Measurements from ENCODE around the gene SLC44A4. TPM values are rescaled to one million over a fixed set of nuclear protein-coding genes. Genes with fewer than 3 reads are reported as not detected.
A peak's percentile ranks its signal among the peaks of the same experiment; 100 is the strongest.

SLC44A4 gene
- total and polyA plus RNA-seq, 9 of the 15 experiments (the other 6 are each of a cell fraction or from before 2014, with no cell fraction given): 7.9 to 18.6 (median 11.2) TPM

- DNase-seq (ENCODE audit: extremely low read depth in 1 of 4, low spot score in 3 of 4) (peak in 1 of 4 experiments; percentile 49), FAIRE-seq (no peak), ATAC-seq (no peak)
- Histone ChIP-seq H3K4me1 (replicated peaks in 1 of 2; ENCODE audit: control insufficient read depth in 2 of 2, insufficient read depth in 2 of 2, low read length in 2 of 2) (peaks cover 43 to 47% of the 10 kb centered on the region in 2 experiments), H4K20me1 (replicated peaks; ENCODE audit: control insufficient read depth, insufficient read depth, low read length) (peaks cover 16% of the 10 kb centered on the region), H3K36me3 (ENCODE audit: control insufficient read depth, insufficient read depth, low read length) (peaks cover 23% of the 10 kb centered on the region), H3K9me1 (ENCODE audit: control insufficient read depth, insufficient read depth, low read length) (no peaks in the 10 kb centered on the region), H3K9me3 (replicated peaks; ENCODE audit: control insufficient read depth, insufficient read depth, low read depth, low read length) (no peaks in the 10 kb centered on the region), H3K27me3 (ENCODE audit: control insufficient read depth in 2 of 2, insufficient read depth in 2 of 2, low read length in 2 of 2) (no peaks in the 10 kb centered on the region), H3K4me2 (ENCODE audit: insufficient read depth, low read length) (peak overlapping the region; percentile 89), H3K27ac (ENCODE audit: extremely low read depth, low read depth, low read length) (peak overlapping the region; percentile 57), H3K4me3 (no peak overlapping the region), H3K79me2 (ENCODE audit: control insufficient read depth, insufficient read depth, low read length) (peaks cover 66% of the 10 kb centered on the region), H2AFZ (ENCODE audit: low read depth, low read length) (0 out of 2 replicates have a peak overlapping the region, but pooled peaks have one; percentile 10), H3K9ac (ENCODE audit: insufficient read depth in 1 of 2, low read depth in 2 of 2, low read length in 2 of 2) (peak overlapping the region; percentile 7 to 47; a peak in 3 of 4 replicates)
- POLR2A ChIA-PET: interaction anchor here (0.6 to 6.1 kb wide), 7 partner anchors 10 to 163 kb away, joined by 4 to 58 read pairs (median 4); partner anchors contain the start of genes C6orf47 and LSM2
- no TSS peak for BruUV-seq (replicated peaks)
- in situ Hi-C loops (cut with MboI) (no loop called here), intact Hi-C loops (cut with micrococcal nuclease) (loop anchor here (10.0 kb wide), 1 partner anchor 355 kb away; the partner anchor contains the start of genes AGPAT1 and RNF5)
- CTCF ChIA-PET (ENCODE audit: low intra/inter-chr PET ratio): no interaction called here
- TF ChIP-seq SMARCA4 (IDR thresholded peaks at IDR 0.05) (no peak), FOXA3 (CRISPR knock-in tag; conservative IDR thresholded peaks at IDR 0.05 in 1 of 2, IDR thresholded peaks at IDR 0.05 in 1 of 2) (peak; percentile 87 to 95; a peak in 3 of 4 replicates), MAZ (CRISPR knock-in tag; conservative IDR thresholded peaks at IDR 0.05 in 1 of 2, IDR thresholded peaks at IDR 0.05 in 1 of 2) (0 out of 4 replicates have a peak, but pooled peaks of 1 of the 2 experiments have one; percentile 26), ARID4B (CRISPR knock-in tag; IDR thresholded peaks at IDR 0.05) (peak; percentile 25; the same call in 1 of the 2 replicates), MTA1 (IDR thresholded peaks at IDR 0.05; ENCODE audit: borderline replicate concordance) (no peak), CCNT2 (IDR thresholded peaks at IDR 0.05; ENCODE audit: borderline replicate concordance, extremely low read depth, insufficient read length, low read depth, low read length) (no peak), E2F3 (CRISPR knock-in tag; IDR thresholded peaks at IDR 0.05) (no peak), MXD1 (CRISPR knock-in tag; IDR thresholded peaks at IDR 0.05; ENCODE audit: borderline replicate concordance, poor library complexity, severe bottlenecking) (peak; percentile 22), HOXB6 (CRISPR knock-in tag; IDR thresholded peaks at IDR 0.05; ENCODE audit: borderline replicate concordance) (no peak), ZFP30 (CRISPR knock-in tag; IDR thresholded peaks at IDR 0.05; ENCODE audit: borderline replicate concordance) (no peak)
- TF ChIP-seq, protein P1, sequence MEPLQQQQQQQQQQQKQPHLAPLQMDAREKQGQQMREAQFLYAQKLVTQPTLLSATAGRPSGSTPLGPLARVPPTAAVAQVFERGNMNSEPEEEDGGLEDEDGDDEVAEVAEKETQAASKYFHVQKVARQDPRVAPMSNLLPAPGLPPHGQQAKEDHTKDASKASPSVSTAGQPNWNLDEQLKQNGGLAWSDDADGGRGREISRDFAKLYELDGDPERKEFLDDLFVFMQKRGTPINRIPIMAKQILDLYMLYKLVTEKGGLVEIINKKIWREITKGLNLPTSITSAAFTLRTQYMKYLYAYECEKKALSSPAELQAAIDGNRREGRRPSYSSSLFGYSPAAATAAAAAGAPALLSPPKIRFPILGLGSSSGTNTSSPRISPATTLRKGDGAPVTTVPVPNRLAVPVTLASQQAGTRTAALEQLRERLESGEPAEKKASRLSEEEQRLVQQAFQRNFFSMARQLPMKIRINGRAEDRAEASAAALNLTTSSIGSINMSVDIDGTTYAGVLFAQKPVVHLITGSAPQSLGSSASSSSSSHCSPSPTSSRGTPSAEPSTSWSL (CRISPR knock-in tag; IDR thresholded peaks at IDR 0.05; ENCODE audit: borderline replicate concordance): no peak
These were observed 58.9 kb downstream of the SLC44A4 start for GRCh38 chr6:31819871-31820299.
